GM23338 (cell line): ENCODE data around the gene TNFSF9. TPM values are rescaled to one million over a fixed set of nuclear protein-coding genes. Genes with fewer than 3 reads are reported as not detected.
"Not testable (repeated sequence)": the region's sequence is repeated elsewhere in the genome, so short reads cannot be mapped to it uniquely, and the experiment has no call there.

Source experiments
- ATAC-seq: fragments of 200-7000 bp; cut with Tn5 transposase; 3 replicates; pipeline ENCODE4 v1.9.1; 2020
- DNase-seq: peaks from one replicate; pipeline ENCODE4 v3.0.0-alpha.2; 2015; ENCODE audit warnings: low spot score
- H2AFZ ChIP-seq: fragments of 200-600 bp; sonication (generic); 2 replicates; pipeline ENCODE4 v1.8.0; 2016; ENCODE audit warnings: antibody characterized with exemption, mild to moderate bottlenecking, moderate library complexity
- H3F3A ChIP-seq: fragments of 200-600 bp; sonication (generic); replicated peaks from 2 replicates; pipeline ENCODE4 v1.8.0; 2017; ENCODE audit warnings: antibody characterized with exemption, mixed run types, low read depth
- H3K27ac ChIP-seq: fragments of 200-600 bp; sonication (generic); 2 replicates; pipeline ENCODE4 v1.6.1; 2016; ENCODE audit warnings: low read depth
- H3K27me3 ChIP-seq: fragments of 200-600 bp; sonication (generic); 2 replicates; pipeline ENCODE4 v1.8.0; 2016; ENCODE audit warnings: mild to moderate bottlenecking, mixed run types, moderate library complexity; ENCODE audit not compliant: insufficient read depth
- H3K36me3 ChIP-seq: fragments of 200-600 bp; sonication (generic); 2 replicates; pipeline ENCODE4 v1.8.0; 2016; ENCODE audit warnings: mild to moderate bottlenecking; ENCODE audit not compliant: insufficient read depth
- H3K4me1 ChIP-seq: fragments of 200-600 bp; sonication (generic); 2 replicates; pipeline ENCODE4 v1.8.0; 2016; ENCODE audit warnings: mild to moderate bottlenecking, moderate library complexity; ENCODE audit not compliant: insufficient read depth
- H3K4me2 ChIP-seq: fragments of 200-600 bp; sonication (generic); 2 replicates; pipeline ENCODE4 v1.7.1; 2017; ENCODE audit warnings: mixed run types
- H3K4me3 ChIP-seq: fragments of 200-600 bp; sonication (generic); 2 replicates; pipeline ENCODE4 v1.6.1; 2016; ENCODE audit warnings: mixed run types
- H3K79me2 ChIP-seq: fragments of 200-600 bp; sonication (generic); replicated peaks from 2 replicates; pipeline ENCODE4 v1.8.0; 2017; ENCODE audit warnings: mild to moderate bottlenecking; ENCODE audit not compliant: insufficient read depth
- H3K9me2 ChIP-seq: fragments of 200-600 bp; sonication (generic); 2 replicates; pipeline ENCODE4 v1.8.0; 2017; ENCODE audit not compliant: insufficient read depth
- H4K20me1 ChIP-seq: fragments of 200-600 bp; sonication (generic); replicated peaks from 2 replicates; pipeline ENCODE4 v1.8.0; 2017; ENCODE audit warnings: mild to moderate bottlenecking; ENCODE audit not compliant: insufficient read depth
- H3K27ac Mint-ChIP-seq: 2 replicates; pipeline ENCODE4 v1.8.0; 2020; ENCODE audit warnings: inconsistent platforms, mild to moderate bottlenecking, moderate library complexity, mixed read lengths
- H3K27me3 Mint-ChIP-seq: 3 replicates; pipeline ENCODE4 v1.8.0; 2022; ENCODE audit warnings: low read depth, mild to moderate bottlenecking, moderate library complexity, mixed read lengths, inconsistent platforms; ENCODE audit not compliant: insufficient read depth, poor library complexity
- H3K36me3 Mint-ChIP-seq: 3 replicates; pipeline ENCODE4 v1.8.0; 2021; ENCODE audit warnings: low read depth, mild to moderate bottlenecking, inconsistent platforms, moderate library complexity, mixed read lengths
- H3K4me1 Mint-ChIP-seq: 3 replicates; pipeline ENCODE4 v1.8.0; 2020; ENCODE audit warnings: mild to moderate bottlenecking, inconsistent platforms, mixed read lengths
- H3K4me3 Mint-ChIP-seq: 3 replicates; pipeline ENCODE4 v1.8.0; 2021; ENCODE audit warnings: moderate library complexity, mild to moderate bottlenecking, inconsistent platforms, mixed read lengths
- H3K9me3 Mint-ChIP-seq: 3 replicates; pipeline ENCODE4 v1.8.0; 2020; ENCODE audit warnings: moderate library complexity, mild to moderate bottlenecking, inconsistent platforms, mixed read lengths
- CREB1 ChIP-seq: fragments of 250-450 bp; sonication (Bioruptor Pico); IDR thresholded peaks from 2 replicates; pipeline ENCODE4 v1.5.0; 2020; ENCODE audit warnings: low read depth, mild to moderate bottlenecking, moderate library complexity
- POLR2AphosphoS5 ChIP-seq: IDR thresholded peaks from 2 replicates; pipeline ENCODE4 v1.6.1; 2016; ENCODE audit warnings: antibody characterized with exemption, low read depth
- ZNF462 ChIP-seq: fragments of 250-450 bp; sonication (Bioruptor Pico); IDR thresholded peaks from 2 replicates; pipeline ENCODE4 v1.5.0; 2020; ENCODE audit warnings: mild to moderate bottlenecking, moderate library complexity
- polyA plus RNA-seq: library from polyadenylated mRNA; unstranded; fragments of >200 nt; fragmentation: Nextera tagmentation; extraction: Ambion mirVana; gene quantifications from 2 replicates; pipeline ENCODE4 v1.2.1, GENCODE V29; 2016
- total RNA-seq: library from RNA; depleted of rRNA; stranded (reverse); fragments of >200 nt; shearing (Covaris generic); gene quantifications from 2 replicates; pipeline ENCODE4 v1.2.3, GENCODE V29; 2014
- TF ChIP-seq, protein P1 (sequence below): IDR thresholded peaks from one replicate; pipeline ENCODE4 v1.6.1; 2018; ENCODE audit warnings: antibody characterized with exemption; ENCODE audit not compliant: unreplicated experiment

Gene TNFSF9
- total and polyA plus RNA-seq, 2 experiments from 2014 or later = 2.6 to 9.1 TPM

DNA sequence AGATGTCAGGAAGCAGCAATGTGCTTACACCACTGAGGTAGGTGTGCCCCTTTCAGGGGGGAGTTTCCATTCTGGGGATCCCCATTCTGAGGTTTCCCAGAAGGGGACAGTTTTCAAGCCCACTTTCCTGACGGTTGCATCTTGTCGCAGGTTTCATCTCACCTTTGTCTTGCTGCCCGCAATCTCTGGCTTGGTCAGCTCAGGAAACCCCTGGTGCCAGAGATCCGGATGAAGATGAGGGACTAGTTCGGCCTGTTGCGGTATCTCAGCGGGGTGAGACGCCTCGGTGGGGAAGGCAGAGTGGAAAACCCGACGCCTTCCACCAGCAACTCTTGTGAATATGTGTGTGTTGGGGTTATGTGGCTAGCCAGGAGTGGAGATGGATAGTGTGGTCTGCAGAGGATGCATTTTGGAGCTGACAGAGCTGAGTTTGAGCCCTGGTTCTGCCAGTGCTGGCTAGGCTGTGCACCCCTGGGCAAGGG is 13.1 kb downstream of the TNFSF9 start (continued):
- TF ChIP-seq ZNF462 (CRISPR knock-in tag) = no peak
- no peak for TF ChIP-seq CREB1 (CRISPR knock-in tag)
- TF ChIP-seq POLR2AphosphoS5 = no peak
- TF ChIP-seq, protein P1, sequence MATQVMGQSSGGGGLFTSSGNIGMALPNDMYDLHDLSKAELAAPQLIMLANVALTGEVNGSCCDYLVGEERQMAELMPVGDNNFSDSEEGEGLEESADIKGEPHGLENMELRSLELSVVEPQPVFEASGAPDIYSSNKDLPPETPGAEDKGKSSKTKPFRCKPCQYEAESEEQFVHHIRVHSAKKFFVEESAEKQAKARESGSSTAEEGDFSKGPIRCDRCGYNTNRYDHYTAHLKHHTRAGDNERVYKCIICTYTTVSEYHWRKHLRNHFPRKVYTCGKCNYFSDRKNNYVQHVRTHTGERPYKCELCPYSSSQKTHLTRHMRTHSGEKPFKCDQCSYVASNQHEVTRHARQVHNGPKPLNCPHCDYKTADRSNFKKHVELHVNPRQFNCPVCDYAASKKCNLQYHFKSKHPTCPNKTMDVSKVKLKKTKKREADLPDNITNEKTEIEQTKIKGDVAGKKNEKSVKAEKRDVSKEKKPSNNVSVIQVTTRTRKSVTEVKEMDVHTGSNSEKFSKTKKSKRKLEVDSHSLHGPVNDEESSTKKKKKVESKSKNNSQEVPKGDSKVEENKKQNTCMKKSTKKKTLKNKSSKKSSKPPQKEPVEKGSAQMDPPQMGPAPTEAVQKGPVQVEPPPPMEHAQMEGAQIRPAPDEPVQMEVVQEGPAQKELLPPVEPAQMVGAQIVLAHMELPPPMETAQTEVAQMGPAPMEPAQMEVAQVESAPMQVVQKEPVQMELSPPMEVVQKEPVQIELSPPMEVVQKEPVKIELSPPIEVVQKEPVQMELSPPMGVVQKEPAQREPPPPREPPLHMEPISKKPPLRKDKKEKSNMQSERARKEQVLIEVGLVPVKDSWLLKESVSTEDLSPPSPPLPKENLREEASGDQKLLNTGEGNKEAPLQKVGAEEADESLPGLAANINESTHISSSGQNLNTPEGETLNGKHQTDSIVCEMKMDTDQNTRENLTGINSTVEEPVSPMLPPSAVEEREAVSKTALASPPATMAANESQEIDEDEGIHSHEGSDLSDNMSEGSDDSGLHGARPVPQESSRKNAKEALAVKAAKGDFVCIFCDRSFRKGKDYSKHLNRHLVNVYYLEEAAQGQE = no peak

DNA sequence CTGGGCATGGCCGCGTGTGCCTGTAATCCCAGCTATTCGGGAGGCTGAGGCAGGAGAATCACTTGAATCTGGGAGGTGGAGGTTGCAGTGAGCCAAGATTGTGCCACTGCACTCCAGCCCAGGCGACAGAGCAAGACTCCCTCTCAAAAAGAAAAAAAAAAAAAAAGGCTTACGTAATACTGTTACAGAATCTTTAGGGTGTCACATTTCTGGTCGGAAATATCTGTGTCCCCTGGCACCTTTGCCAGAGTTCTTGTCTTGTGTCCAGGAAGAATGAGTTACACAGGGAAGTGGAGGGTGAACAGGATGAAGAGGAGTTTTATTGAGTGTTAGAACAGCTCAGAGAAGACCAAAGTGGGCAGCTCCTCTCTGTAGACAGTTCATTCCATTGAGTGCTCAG is 19.9 kb downstream of the TNFSF9 start:
- H3K27ac ChIP-seq, H3K27ac Mint-ChIP-seq, DNase-seq, ATAC-seq, H3K27me3 ChIP-seq, H3K36me3 ChIP-seq, H2AFZ ChIP-seq, H3K27me3 Mint-ChIP-seq, H3K79me2 ChIP-seq, H4K20me1 ChIP-seq, H3K4me3 ChIP-seq, H3K9me2 ChIP-seq, H3K4me3 Mint-ChIP-seq, H3K4me2 ChIP-seq, H3F3A ChIP-seq, H3K4me1 Mint-ChIP-seq: not testable (repeated sequence)
- H3K4me1 ChIP-seq = peaks cover 11% of the 10 kb centered on the region
- Mint-ChIP-seq H3K36me3 (peaks cover 24% of the 10 kb centered on the region), H3K9me3 (peaks cover 62% of the 10 kb centered on the region)
